HCT116 (cell line): ENCODE data around the gene OTOA.
"Not testable (repeated sequence)": the region's sequence is repeated elsewhere in the genome, so short reads cannot be mapped to it uniquely, and the experiment has no call there.

Experiments
- CBX3 ChIP-seq: IDR thresholded peaks from 2 replicates; pipeline ENCODE4 v1.6.1; 2012; ENCODE audit warnings: low read depth
- EGR1 ChIP-seq: IDR thresholded peaks from 2 replicates; pipeline ENCODE4 v1.6.1; 2012; ENCODE audit warnings: low read depth
- EZH2 ChIP-seq: fragments of 200-600 bp; sonication (generic); IDR thresholded peaks from 2 replicates; pipeline ENCODE4 v1.6.1; 2017; ENCODE audit warnings: antibody characterized with exemption, mixed run types
- JUND ChIP-seq: IDR thresholded peaks from 2 replicates; pipeline ENCODE4 v1.6.1; 2012
- POLR2A ChIP-seq: IDR thresholded peaks from 2 replicates; pipeline ENCODE4 v1.7.0; 2011; ENCODE audit warnings: borderline replicate concordance; ENCODE audit not compliant: insufficient read depth, insufficient read length; ENCODE audit errors: extremely low read depth
- POLR2AphosphoS5 ChIP-seq: IDR thresholded peaks from 2 replicates; pipeline ENCODE4 v1.6.1; 2011; ENCODE audit warnings: mild to moderate bottlenecking, low read depth, low read length, moderate library complexity
- SP1 ChIP-seq: IDR thresholded peaks from 2 replicates; pipeline ENCODE4 v1.6.1; 2012; ENCODE audit warnings: low read depth
- SRF ChIP-seq: IDR thresholded peaks from 2 replicates; pipeline ENCODE4 v1.6.1; 2012; ENCODE audit warnings: low read depth
- TF ChIP-seq, protein P1 (sequence below), 3 experiments: fragments of 200-600 bp in 1 of 3; sonication (generic) in 1 of 3; IDR thresholded peaks in 2 of 3; conservative IDR thresholded peaks in 1 of 3; 2 replicates each; pipeline ENCODE4 v1.5.1; 2012 to 2017; ENCODE audit warnings: low read depth in 2 of 3, low read length in 2 of 3, antibody characterized with exemption in 1 of 3, borderline replicate concordance in 1 of 3, control low read depth in 1 of 3, mild to moderate bottlenecking in 1 of 3, mixed read lengths in 1 of 3, mixed run types in 1 of 3, moderate library complexity in 1 of 3; ENCODE audit not compliant: insufficient read depth in 1 of 3
- TF ChIP-seq, protein P2 (sequence below): IDR thresholded peaks from 2 replicates; pipeline ENCODE4 v1.6.1; 2012; ENCODE audit warnings: low read depth

DNA sequence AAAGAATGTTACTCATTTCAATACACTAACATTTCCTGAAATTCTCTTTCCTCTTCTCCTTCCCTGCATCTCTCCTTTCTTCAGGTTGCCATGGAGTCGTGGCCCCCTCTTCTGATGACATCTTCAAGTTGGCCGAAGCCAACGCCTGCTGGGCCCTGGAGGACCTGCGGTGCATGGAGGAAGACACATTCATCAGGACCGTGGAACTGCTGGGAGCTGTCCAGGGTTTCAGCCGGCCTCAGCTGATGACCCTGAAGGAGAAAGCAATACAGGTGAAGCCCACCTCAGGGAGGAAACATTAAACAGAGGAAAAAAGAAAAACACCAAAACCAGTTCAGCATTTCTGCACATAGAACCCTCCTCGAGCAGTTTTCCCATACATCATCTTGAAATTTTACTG lies 76.9 kb downstream of the OTOA start:
- TF ChIP-seq, protein P1, sequence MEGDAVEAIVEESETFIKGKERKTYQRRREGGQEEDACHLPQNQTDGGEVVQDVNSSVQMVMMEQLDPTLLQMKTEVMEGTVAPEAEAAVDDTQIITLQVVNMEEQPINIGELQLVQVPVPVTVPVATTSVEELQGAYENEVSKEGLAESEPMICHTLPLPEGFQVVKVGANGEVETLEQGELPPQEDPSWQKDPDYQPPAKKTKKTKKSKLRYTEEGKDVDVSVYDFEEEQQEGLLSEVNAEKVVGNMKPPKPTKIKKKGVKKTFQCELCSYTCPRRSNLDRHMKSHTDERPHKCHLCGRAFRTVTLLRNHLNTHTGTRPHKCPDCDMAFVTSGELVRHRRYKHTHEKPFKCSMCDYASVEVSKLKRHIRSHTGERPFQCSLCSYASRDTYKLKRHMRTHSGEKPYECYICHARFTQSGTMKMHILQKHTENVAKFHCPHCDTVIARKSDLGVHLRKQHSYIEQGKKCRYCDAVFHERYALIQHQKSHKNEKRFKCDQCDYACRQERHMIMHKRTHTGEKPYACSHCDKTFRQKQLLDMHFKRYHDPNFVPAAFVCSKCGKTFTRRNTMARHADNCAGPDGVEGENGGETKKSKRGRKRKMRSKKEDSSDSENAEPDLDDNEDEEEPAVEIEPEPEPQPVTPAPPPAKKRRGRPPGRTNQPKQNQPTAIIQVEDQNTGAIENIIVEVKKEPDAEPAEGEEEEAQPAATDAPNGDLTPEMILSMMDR (IDR thresholded peaks at IDR 0.05 in 2 of 3, conservative IDR thresholded peaks at IDR 0.05 in 1 of 3; ENCODE audit: borderline replicate concordance in 1 of 3, insufficient read depth in 1 of 3, low read depth in 2 of 3, low read length in 2 of 3), result not testable (repeated sequence)
- not testable (repeated sequence) for TF ChIP-seq EZH2, SP1, POLR2A, CBX3, POLR2AphosphoS5, EGR1, SRF, JUND
- TF ChIP-seq, protein P2, sequence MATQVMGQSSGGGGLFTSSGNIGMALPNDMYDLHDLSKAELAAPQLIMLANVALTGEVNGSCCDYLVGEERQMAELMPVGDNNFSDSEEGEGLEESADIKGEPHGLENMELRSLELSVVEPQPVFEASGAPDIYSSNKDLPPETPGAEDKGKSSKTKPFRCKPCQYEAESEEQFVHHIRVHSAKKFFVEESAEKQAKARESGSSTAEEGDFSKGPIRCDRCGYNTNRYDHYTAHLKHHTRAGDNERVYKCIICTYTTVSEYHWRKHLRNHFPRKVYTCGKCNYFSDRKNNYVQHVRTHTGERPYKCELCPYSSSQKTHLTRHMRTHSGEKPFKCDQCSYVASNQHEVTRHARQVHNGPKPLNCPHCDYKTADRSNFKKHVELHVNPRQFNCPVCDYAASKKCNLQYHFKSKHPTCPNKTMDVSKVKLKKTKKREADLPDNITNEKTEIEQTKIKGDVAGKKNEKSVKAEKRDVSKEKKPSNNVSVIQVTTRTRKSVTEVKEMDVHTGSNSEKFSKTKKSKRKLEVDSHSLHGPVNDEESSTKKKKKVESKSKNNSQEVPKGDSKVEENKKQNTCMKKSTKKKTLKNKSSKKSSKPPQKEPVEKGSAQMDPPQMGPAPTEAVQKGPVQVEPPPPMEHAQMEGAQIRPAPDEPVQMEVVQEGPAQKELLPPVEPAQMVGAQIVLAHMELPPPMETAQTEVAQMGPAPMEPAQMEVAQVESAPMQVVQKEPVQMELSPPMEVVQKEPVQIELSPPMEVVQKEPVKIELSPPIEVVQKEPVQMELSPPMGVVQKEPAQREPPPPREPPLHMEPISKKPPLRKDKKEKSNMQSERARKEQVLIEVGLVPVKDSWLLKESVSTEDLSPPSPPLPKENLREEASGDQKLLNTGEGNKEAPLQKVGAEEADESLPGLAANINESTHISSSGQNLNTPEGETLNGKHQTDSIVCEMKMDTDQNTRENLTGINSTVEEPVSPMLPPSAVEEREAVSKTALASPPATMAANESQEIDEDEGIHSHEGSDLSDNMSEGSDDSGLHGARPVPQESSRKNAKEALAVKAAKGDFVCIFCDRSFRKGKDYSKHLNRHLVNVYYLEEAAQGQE, result not testable (repeated sequence)
